Mononuclear cell (primary cell): ENCODE data around the gene SLC25A52. TPM values are rescaled to one million over a fixed set of nuclear protein-coding genes. Genes with fewer than 3 reads are reported as not detected.
"Not testable (repeated sequence)": the region's sequence is repeated elsewhere in the genome, so short reads cannot be mapped to it uniquely, and the experiment has no call there.

Experiments
- H3K27me3 ChIP-seq: 2 replicates; pipeline ENCODE4 v1.6.0; 2011; ENCODE audit warnings: low read length, control low read depth; ENCODE audit not compliant: insufficient read depth
- H3K4me1 ChIP-seq: 2 replicates; pipeline ENCODE4 v1.5.1; 2011; ENCODE audit warnings: mild to moderate bottlenecking, low read length, control low read depth; ENCODE audit not compliant: insufficient read depth
- H3K4me3 ChIP-seq: 2 replicates; pipeline ENCODE4 v1.5.1; 2011; ENCODE audit warnings: mild to moderate bottlenecking, low read length, moderate library complexity
- H3K9me3 ChIP-seq: 2 replicates; pipeline ENCODE4 v1.5.1; 2011; ENCODE audit warnings: low read depth, mild to moderate bottlenecking, control low read depth, low read length
- total RNA-seq: library from RNA; depleted of rRNA; stranded (reverse); fragments of >200 nt; gene quantifications from one replicate; pipeline ENCODE4 v1.2.3, GENCODE V29; 2012

SLC25A52 gene
- total RNA-seq, 1 donor: 0.10 TPM

DNA sequence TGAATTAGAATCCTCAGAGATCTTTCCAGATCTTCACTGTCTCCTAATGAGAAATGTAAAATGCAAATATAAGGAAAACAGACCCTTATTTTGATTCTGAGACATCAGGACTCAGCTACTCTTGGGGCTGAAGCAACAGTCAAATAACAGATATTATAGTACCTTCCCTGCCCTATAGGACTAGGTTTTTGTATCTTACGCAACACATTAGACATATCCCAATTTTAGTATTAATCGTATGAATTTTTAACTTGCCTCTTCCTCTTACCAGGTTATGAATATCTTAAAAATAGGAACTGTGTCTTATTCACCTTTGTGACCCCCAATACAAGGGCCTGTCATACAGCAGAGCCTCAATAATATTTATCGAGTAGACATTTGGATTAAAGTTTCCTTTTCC lies 12.0 kb upstream of the SLC25A52 start:
- Histone ChIP-seq H3K9me3 (peaks cover under 1% of the 10 kb centered on the region), H3K4me1 (no peaks in the 10 kb centered on the region), H3K27me3 (no peaks in the 10 kb centered on the region), H3K4me3 (no peak overlapping the region)

DNA sequence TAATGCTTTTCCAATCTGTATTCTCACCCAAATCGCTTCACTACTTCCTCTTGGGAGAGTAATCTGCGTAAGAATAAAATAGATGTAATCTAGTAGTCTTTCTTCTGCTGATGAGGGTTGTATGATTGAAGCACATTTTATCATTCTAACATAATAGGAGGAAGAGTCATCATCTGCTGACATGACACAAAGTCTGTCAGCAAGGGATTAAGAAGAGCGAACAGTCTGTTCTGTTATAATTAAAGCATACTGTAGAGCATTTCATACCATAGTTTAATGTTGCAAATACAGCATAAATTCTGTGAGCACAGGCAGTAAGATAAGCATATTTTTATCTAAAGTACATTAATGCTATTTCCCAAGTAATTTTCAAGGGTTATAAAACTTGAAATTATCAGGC lies 10.4 kb downstream of the SLC25A52 start:
- no peaks in the 10 kb centered on the region for H3K9me3 ChIP-seq
- no peaks in the 10 kb centered on the region for H3K4me1 ChIP-seq
- no peak overlapping the region for H3K4me3 ChIP-seq
- H3K27me3 ChIP-seq: no peaks in the 10 kb centered on the region

DNA sequence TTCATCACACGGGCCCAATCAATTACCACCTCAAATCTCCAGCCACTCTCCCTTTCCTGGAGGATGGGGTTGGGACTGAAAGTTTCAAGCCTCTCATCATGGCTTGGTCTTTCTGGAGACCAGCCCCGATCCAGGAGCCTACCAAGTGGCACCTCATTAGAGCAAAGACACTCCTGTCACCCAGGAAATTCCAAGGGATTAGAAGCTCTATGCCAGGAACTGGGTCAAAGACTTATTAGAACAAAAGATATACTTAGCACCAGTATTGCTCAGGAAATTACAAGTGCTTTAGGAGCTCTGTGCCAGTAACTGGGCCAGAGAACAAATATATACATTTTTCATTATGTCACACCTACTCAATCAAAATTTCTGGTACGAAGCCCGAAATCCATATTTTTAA lies 14.3 kb downstream of the SLC25A52 start:
- Histone ChIP-seq H3K4me3 (no peak overlapping the region), H3K27me3 (no peaks in the 10 kb centered on the region), H3K9me3 (no peaks in the 10 kb centered on the region), H3K4me1 (no peaks in the 10 kb centered on the region)

DNA sequence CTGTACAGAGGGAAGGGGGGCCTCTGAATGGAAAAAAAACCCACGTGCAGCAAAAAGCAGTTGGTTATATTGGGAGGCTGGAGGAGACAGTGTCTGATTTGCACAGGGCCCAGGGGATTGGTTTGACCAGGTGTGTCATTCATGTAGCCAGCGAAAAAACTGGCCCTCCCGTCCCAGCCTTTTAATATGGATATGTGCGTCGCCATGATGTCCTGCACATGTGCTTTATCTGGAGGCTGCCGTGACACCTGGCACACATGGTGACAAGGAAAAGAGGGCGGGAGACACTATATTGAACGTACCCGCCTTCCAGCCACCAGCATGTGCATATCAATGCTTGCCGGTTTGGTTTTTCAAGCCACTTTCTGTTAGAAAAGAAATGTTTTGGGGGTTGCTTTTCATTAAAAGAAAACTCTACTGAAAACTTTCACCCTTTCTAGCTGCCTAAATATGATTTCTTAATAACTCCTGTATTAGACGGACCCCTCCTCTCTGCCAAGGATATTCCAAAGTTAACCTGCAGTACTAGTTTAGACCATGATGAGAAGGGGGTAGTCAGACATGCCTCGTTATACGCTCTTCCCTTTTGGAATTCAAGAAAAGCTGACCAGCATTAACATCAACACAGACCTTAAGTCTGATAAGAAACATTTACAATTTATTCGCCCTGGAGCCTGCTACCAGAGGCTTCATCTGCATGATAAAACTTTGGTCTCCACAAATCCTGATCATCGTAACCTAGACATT lies 16.2 kb downstream of the SLC25A52 start:
- Histone ChIP-seq H3K4me3 (no peak overlapping the region), H3K27me3 (no peaks in the 10 kb centered on the region), H3K4me1 (no peaks in the 10 kb centered on the region), H3K9me3 (no peaks in the 10 kb centered on the region)

DNA sequence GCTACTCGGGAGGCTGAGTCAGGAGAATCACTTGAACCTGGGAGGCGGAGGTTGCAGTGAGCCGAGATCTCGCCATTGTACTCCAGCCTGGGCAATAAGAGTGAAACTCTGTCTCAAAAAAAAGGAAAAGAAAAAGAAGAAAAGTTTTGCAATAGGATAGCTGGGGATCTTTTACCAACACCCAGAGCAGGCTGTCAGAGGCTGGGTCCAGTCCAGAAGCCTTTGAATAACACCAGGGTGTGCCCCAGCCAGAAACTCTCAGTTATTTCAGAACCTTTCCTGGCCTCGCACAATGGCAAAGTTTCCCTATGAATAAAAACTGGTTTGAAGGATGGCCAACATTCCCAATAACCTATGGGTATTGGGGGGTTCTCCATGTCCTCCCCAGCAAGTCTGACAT lies 17.1 kb downstream of the SLC25A52 start:
- not testable (repeated sequence) for H3K4me3 ChIP-seq, H3K27me3 ChIP-seq, H3K4me1 ChIP-seq, H3K9me3 ChIP-seq

DNA sequence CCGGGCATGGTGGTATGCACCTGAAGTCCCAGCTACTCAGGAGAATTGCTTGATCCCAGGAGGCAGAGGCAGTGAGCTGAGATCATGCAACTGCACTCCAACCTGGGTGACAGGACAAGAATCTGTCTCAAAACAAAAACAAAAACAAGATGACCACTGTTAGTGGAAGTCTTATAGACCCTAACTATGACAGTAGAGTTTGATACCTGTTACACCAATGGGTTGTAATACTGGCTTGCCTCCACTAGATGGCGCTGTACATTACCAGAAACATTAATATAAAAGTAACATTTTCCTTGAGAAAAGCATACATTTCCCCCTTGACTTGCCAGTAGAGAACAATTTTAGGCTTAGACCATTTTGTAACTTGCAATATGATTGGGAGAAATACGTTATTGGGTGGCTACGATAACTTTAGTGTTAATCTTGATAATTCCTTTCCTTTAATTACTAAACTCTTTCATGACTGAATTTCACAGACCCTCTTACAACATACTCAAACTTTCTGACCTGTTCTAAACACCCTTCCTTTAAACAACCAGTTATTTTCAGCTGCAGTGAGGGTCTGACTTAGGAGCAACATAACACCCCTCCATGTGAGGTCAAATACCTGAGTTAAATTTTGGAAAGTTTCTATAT lies 19.5 kb downstream of the SLC25A52 start:
- H3K4me3 ChIP-seq: no peak overlapping the region
- H3K27me3 ChIP-seq: no peaks in the 10 kb centered on the region
- no peaks in the 10 kb centered on the region for H3K9me3 ChIP-seq
- H3K4me1 ChIP-seq: no peaks in the 10 kb centered on the region

DNA sequence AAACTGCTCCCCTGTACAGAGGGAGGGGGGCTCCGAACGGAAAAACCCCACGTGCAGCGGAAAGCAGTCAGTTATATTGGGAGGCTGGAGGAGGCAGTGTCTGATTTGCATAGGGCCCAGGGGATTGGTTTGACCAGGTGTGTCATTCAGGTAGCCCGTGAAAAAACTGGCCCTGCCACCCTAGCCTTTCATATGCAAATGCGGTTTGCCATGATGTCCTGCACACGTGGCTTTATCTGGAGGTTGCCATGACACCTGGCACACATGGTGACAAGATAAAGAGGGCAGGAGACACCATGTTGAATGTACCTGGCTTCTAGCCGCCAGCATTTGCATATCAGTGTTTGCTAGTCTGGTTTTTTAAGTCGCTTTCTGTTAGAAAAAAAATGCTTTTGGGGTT lies 20.5 kb downstream of the SLC25A52 start:
- H3K9me3 ChIP-seq: no peaks in the 10 kb centered on the region
- no peak overlapping the region for H3K4me3 ChIP-seq
- no peaks in the 10 kb centered on the region for H3K4me1 ChIP-seq
- no peaks in the 10 kb centered on the region for H3K27me3 ChIP-seq

DNA sequence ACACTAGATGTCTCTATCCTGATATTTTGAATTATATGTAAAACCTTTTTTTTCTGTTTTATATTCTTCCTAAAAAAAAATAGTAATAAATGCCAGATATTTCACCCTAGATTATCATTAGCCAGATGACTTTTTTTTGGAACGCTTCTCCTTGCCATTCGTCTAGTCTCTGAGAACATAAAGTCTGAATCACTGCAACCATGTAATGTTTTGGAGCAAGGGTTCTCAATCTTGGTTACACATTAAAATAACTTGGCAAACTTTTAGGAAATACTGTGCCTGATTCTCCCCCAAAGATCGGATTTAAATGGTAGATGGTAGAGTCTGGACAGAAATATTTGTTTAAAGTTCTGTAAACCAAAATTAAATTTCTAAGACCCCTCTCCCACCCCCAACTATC lies 21.0 kb downstream of the SLC25A52 start:
- Histone ChIP-seq H3K4me3 (no peak overlapping the region), H3K27me3 (no peaks in the 10 kb centered on the region), H3K4me1 (no peaks in the 10 kb centered on the region), H3K9me3 (no peaks in the 10 kb centered on the region)

DNA sequence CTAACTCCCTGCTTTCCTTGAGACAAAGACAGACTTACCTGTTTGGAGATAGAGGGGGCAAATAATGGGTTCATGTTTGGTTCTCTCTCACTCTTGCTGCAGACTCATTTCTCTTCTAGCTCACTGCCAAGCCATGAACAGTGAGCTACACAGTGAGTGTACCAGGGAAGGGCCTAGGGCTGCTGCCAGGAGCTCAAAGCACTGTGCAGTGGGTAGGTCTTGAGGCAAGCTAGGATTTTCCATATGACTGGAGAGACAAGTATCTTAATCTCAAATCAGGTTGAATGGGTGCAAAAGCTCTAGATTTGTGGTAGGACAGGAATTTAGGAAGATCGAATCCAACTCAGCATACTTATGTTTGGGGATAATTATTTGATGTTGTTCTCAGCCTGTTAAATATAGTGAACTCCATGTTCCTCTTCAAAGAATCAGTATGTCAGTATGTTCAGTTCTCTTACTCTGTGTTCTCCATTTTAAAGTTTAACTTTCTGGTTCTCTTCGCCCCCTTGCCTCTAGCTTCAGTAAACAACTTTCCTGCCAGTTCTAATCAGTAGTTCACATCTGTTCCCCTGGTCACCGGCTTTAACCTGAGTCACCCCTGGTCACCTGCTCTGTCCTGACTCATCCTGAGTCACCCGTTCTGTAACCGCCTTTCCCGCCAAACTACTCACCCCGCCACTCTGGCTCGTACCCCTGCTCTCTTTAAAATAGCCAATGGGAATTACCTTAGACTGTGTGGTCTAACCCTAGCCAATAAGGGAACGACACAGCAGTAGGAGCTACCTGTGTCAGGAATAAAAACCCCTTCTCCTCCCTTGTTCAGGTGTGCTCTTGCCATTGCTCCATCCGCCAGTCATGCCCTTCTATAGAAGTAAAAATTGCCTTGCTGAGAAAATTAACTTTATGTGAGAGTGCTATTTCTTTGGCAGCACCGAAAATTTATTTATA lies 21.9 kb downstream of the SLC25A52 start:
- Histone ChIP-seq H3K4me3 (no peak overlapping the region), H3K27me3 (no peaks in the 10 kb centered on the region), H3K9me3 (no peaks in the 10 kb centered on the region), H3K4me1 (no peaks in the 10 kb centered on the region)

DNA sequence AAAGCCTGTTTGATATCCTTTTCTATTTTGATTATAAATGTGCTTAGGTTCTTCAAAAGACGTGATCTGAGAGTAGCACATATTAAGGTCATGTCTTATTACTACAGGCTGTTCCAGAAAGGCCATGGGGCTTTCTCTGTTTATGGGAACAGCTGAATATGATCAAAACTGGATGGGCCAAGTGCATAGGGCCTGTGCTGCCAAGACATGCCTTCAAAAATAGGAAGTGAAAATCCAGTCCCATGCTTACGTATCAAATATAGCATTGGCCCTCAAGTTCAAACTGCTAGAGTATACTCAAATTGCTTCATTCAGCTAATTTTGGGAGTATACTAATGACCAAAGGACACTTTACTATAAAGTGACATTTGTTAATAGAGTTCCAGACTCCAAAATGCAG lies 24.1 kb downstream of the SLC25A52 start:
- Histone ChIP-seq H3K9me3 (no peaks in the 10 kb centered on the region), H3K4me3 (no peak overlapping the region), H3K27me3 (no peaks in the 10 kb centered on the region), H3K4me1 (no peaks in the 10 kb centered on the region)

DNA sequence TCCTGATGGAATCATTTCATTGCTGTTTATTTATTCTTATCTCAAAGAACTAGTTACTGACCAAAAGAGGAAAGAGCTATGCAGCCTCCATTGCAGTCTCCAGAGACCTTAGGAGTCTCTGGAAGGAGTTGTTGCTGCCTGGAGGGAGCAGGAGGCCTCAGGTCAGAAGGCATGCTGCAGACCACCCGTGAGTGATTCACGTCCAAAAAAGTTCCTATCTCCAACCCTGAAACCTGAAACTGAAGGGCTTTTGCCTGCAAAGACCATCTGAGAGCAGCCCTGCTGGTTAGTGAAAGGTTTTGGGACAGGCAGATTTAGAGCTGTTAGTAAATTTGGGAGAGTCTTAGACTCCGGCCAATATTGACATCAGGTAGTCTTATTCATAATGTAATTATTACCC lies 29.1 kb downstream of the SLC25A52 start:
- H3K9me3 ChIP-seq: no peaks in the 10 kb centered on the region
- no peak overlapping the region for H3K4me3 ChIP-seq
- no peaks in the 10 kb centered on the region for H3K27me3 ChIP-seq
- no peaks in the 10 kb centered on the region for H3K4me1 ChIP-seq

DNA sequence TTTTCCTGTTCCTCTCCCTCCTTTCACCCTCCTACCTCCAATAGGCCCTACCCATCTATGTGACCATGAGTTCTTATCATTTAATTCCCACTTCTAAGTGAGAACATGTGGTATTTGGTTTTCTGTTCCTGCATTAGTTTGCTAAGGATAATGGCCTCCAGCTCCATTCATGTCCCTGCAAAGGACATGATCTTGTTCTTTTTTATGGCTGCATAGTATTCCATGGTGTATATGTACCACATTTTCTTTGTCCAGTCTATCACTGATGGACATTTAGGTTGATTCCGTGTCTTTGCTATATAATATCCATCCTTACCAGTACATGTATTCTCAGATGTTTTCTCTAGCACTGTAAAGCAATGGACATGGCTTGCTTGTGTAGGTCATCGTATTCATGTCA lies 31.5 kb downstream of the SLC25A52 start:
- H3K4me1 ChIP-seq, H3K4me3 ChIP-seq, H3K27me3 ChIP-seq, H3K9me3 ChIP-seq: not testable (repeated sequence)

DNA sequence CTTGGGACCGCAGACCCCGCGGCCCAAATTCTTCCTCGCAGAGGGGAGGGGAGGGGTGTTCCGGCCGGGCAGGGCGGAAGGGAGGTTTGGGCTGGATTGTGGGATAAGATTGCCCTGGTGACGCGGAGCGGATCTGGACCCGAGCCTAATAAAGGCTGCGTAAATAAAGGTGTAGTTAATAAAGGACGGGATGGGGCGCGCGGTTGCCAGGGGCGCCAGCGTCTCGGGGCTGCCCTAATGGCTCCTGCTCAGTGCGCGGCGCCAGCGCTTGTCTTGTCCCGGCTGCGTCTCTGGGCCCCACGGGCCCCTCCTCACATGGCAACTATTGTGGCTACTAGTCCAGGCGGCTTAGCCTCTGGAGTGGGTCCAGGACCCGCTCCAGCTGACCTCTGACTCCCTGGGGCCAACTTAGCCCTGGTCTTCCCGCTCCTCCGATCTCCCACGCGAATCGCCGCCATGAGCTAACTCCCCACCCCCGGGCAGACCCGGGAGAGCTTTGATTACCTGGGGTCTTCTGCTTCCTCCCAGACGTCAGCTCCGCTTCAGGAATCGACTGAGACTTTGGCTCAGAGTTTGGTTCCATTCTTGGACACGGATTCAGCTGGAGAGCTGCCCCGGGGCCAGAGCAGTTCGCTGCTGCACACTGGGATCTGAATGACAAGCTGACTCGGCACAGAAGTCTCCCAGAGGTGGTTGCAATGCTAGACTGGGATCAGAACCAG lies 36.5 kb downstream of the SLC25A52 start:
- no peak overlapping the region for H3K4me3 ChIP-seq
- H3K4me1 ChIP-seq: peaks cover 7% of the 10 kb centered on the region
- H3K9me3 ChIP-seq: no peaks in the 10 kb centered on the region
- H3K27me3 ChIP-seq: peaks cover 17% of the 10 kb centered on the region

DNA sequence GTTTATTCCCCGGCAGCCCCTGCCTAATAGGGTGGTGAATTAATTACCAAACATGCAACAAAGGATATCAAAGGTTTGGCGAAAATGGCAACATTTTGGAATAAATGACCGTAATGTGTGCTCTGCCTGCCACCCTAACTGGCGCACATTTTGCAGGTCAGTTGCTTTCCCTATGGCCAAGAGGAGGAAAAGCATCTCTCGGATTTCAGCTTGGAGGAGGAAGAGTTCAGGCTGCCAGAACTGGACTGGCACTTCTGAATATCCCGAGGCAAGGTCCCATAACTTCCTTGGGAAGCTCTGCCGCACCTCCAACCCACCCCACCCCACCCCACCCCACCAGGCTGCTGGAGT lies 37.1 kb downstream of the SLC25A52 start:
- Histone ChIP-seq H3K4me3 (no peak overlapping the region), H3K27me3 (peaks cover 17% of the 10 kb centered on the region)

More for the DNA sequence above, 37.1 kb downstream of the SLC25A52 start:
- Histone ChIP-seq H3K9me3 (no peaks in the 10 kb centered on the region), H3K4me1 (peaks cover 7% of the 10 kb centered on the region)
